Endothelial cell of umbilical vein (primary cell): ENCODE data around the gene TMTC4. TPM values are rescaled to one million over a fixed set of nuclear protein-coding genes. Genes with fewer than 3 reads are reported as not detected.

ENCODE experiments used
- BruUV-seq: library from RNA; stranded (reverse); fragments of 400-500 nt; replicated peaks from 2 replicates; lab custom pipeline; 2021; lab: Mats Ljungman, UMichigan
- CTCF ChIA-PET: fragments of 300-600, 350-600 bp; sonication (Branson Sonifier 250); formaldehyde crosslinking; loops from one replicate; lab custom pipeline; 2021; ENCODE audit warnings: antibody characterized with exemption, inconsistent platforms; lab: Charles Lee
- POLR2A ChIA-PET: fragments of 300-600, 350-600 bp; sonication (Branson Sonifier 250); formaldehyde crosslinking; loops from one replicate; lab custom pipeline; 2021; ENCODE audit warnings: antibody characterized with exemption, inconsistent platforms; lab: Charles Lee
- DNase-seq: peaks from one replicate; pipeline ENCODE4 v3.0.0-alpha.2; 2011; ENCODE audit warnings: low read depth, low spot score
- FAIRE-seq: peaks from 2 replicates; lab custom pipeline; 2011; peaks lifted over from hg19 to GRCh38; lab: Jason Lieb, UNC
- H2AFZ ChIP-seq: 2 replicates; pipeline ENCODE4 v1.6.0; 2012; ENCODE audit warnings: low read depth, low read length, control low read depth, inconsistent platforms
- H3K27ac ChIP-seq: 2 replicates; pipeline ENCODE4 v1.5.1; 2011; ENCODE audit warnings: low read depth, mild to moderate bottlenecking, control low read depth, low read length, moderate library complexity; ENCODE audit not compliant: insufficient read depth
- H3K27me3 ChIP-seq, 2 experiments: 2 replicates each; pipeline versions ENCODE4 v1.6.0 to v1.6.1; 2011; ENCODE audit warnings: low read length in 2 of 2, mixed read lengths in 1 of 2; ENCODE audit not compliant: control insufficient read depth in 2 of 2, insufficient read depth in 2 of 2
- H3K36me3 ChIP-seq, 2 experiments: 2 replicates in 1 of 2; 3 replicates in 1 of 2; pipeline ENCODE4 v1.5.1; 2011; ENCODE audit warnings: low read length in 2 of 2, mild to moderate bottlenecking in 1 of 2, moderate library complexity in 1 of 2; ENCODE audit not compliant: control insufficient read depth in 2 of 2, insufficient read depth in 2 of 2; ENCODE audit errors: extremely low read depth in 1 of 2
- H3K4me1 ChIP-seq: 3 replicates; pipeline ENCODE4 v1.5.1; 2011; ENCODE audit warnings: mild to moderate bottlenecking, low read length; ENCODE audit not compliant: control insufficient read depth, insufficient read depth; ENCODE audit errors: extremely low read depth
- H3K4me2 ChIP-seq: 2 replicates; pipeline ENCODE4 v1.6.1; 2011; ENCODE audit warnings: low read length, control low read depth, mixed read lengths; ENCODE audit not compliant: insufficient read depth
- H3K4me3 ChIP-seq, 3 experiments: fragments of 200-600 bp in 1 of 3; sonication (generic), shearing (Covaris generic) in 1 of 3; replicated peaks in 1 of 3; 2 replicates each; pipeline ENCODE4 v1.5.1; 2011 to 2016; ENCODE audit warnings: control low read depth in 3 of 3, low read length in 3 of 3, mild to moderate bottlenecking in 2 of 3, inconsistent platforms in 1 of 3, low read depth in 1 of 3, moderate library complexity in 1 of 3; ENCODE audit not compliant: insufficient read depth in 1 of 3
- H3K79me2 ChIP-seq: 2 replicates; pipeline ENCODE4 v1.6.0; 2012; ENCODE audit warnings: low read length, inconsistent platforms; ENCODE audit not compliant: control insufficient read depth, insufficient read depth
- H3K9ac ChIP-seq: replicated peaks from 2 replicates; pipeline ENCODE3; 2011; ENCODE audit warnings: low read length, control low read depth; ENCODE audit not compliant: insufficient read depth; ENCODE audit errors: extremely low read depth
- H3K9me1 ChIP-seq: replicated peaks from 3 replicates; pipeline ENCODE4 v1.6.0; 2011; ENCODE audit warnings: mild to moderate bottlenecking, low read length; ENCODE audit not compliant: control insufficient read depth, insufficient read depth; ENCODE audit errors: extremely low read depth
- H3K9me3 ChIP-seq: replicated peaks from 2 replicates; pipeline ENCODE4 v1.5.1; 2012; ENCODE audit warnings: low read length, inconsistent platforms; ENCODE audit not compliant: control insufficient read depth, insufficient read depth
- H4K20me1 ChIP-seq: replicated peaks from 2 replicates; pipeline ENCODE3; 2011; ENCODE audit warnings: mild to moderate bottlenecking, low read length; ENCODE audit not compliant: control insufficient read depth, insufficient read depth; ENCODE audit errors: extremely low read depth
- CTCF ChIP-seq, 2 donors: IDR thresholded peaks; 1 replicate in 1 of 2; 2 replicates in 1 of 2; pipeline ENCODE4 v1.5.1; 2011; ENCODE audit warnings: low read length in 2 of 2, mild to moderate bottlenecking in 2 of 2, moderate library complexity in 2 of 2, control low read depth in 1 of 2, inconsistent platforms in 1 of 2, low read depth in 1 of 2; ENCODE audit not compliant: insufficient read depth in 1 of 2; ENCODE audit errors: extremely low read depth in 1 of 2
- EZH2 ChIP-seq: IDR thresholded peaks from 2 replicates; pipeline ENCODE4 v1.6.1; 2012; ENCODE audit warnings: borderline replicate concordance, low read depth, mild to moderate bottlenecking, moderate library complexity, low read length, inconsistent platforms; ENCODE audit not compliant: severe bottlenecking
- FOS ChIP-seq: IDR thresholded peaks from 2 replicates; pipeline ENCODE4 v1.6.1; 2011; ENCODE audit warnings: mild to moderate bottlenecking, low read length, moderate library complexity, borderline replicate concordance; ENCODE audit not compliant: insufficient read depth
- GATA2 ChIP-seq: IDR thresholded peaks from 2 replicates; pipeline ENCODE4 v1.7.0; 2011; ENCODE audit warnings: low read depth, mild to moderate bottlenecking, moderate library complexity, mixed read lengths, low read length; ENCODE audit not compliant: insufficient read length, insufficient read depth
- JUN ChIP-seq: IDR thresholded peaks from 2 replicates; pipeline ENCODE4 v1.6.1; 2011; ENCODE audit warnings: borderline replicate concordance, low read depth; ENCODE audit not compliant: insufficient read length, insufficient read depth
- MAX ChIP-seq: IDR thresholded peaks from 2 replicates; pipeline ENCODE4 v1.6.1; 2011; ENCODE audit not compliant: insufficient read depth, insufficient read length
- MYC ChIP-seq: IDR thresholded peaks from one replicate; pipeline ENCODE4 v1.6.1; 2011; ENCODE audit warnings: mild to moderate bottlenecking, low read depth, low read length
- POLR2A ChIP-seq: IDR thresholded peaks from 2 replicates; pipeline ENCODE4 v1.6.1; 2012; ENCODE audit warnings: low read depth, mild to moderate bottlenecking, control low read depth, low read length
- POLR2AphosphoS5 ChIP-seq: IDR thresholded peaks from 2 replicates; pipeline ENCODE4 v1.6.1; 2012; ENCODE audit warnings: low read depth, mild to moderate bottlenecking, control low read depth, low read length, moderate library complexity; ENCODE audit not compliant: insufficient read depth
- dilution Hi-C: fragments of 300-500 bp; cut with MboI; formaldehyde crosslinking; loops from one replicate; pipeline ENCODE4 v1.15.0; 2019; ENCODE audit warnings: low sequenced_read_pairs; ENCODE audit not compliant: extremely low pct_ligation_motif_present
- intact Hi-C: fragments of 100-400 bp; cut with micrococcal nuclease; formaldehyde crosslinking; loops from one replicate; pipeline ENCODE4 v1.10.0; 2022
- polyA plus RNA-seq, 4 experiments: library from polyadenylated mRNA; depleted of rRNA in 3 of 4; stranded (reverse) in 3 of 4; unstranded in 1 of 4; fragments of >200 nt; gene quantifications; 2 replicates each; pipeline versions ENCODE4 v1.2.1 to v1.2.3, GENCODE V29; 2011 to 2012; ENCODE audit warnings: missing spikeins in 1 of 4
- total RNA-seq: library from RNA; stranded (reverse); gene quantifications from 2 replicates; pipeline ENCODE4 v1.2.3, GENCODE V29; 2021

TMTC4 gene
- total and polyA plus RNA-seq, 2 donors (not counting 3 experiments of a cell fraction or from before 2014, with no cell fraction given): 24.6 to 31.9 TPM

GRCh38 chr13:100559886-100560285 is 114.7 kb downstream of the TMTC4 start:
- no peaks in the 10 kb centered on the region for H3K9me1 ChIP-seq
- no peaks in the 10 kb centered on the region for H3K36me3 ChIP-seq
- H3K79me2 ChIP-seq: no peaks in the 10 kb centered on the region
- dilution Hi-C loops (no loop called here), intact Hi-C loops (no loop called here)
- H3K4me3 ChIP-seq: no peak overlapping the region
- BruUV-seq: no TSS peak
- H3K9ac ChIP-seq: no peak overlapping the region
- no peak for DNase-seq
- TF ChIP-seq MYC (no peak), EZH2 (no peak), JUN (no peak), CTCF (IDR thresholded peaks at IDR 0.05; ENCODE audit: extremely low read depth in 1 of 2, insufficient read depth in 1 of 2, low read depth in 1 of 2, low read length in 2 of 2) (no peak), GATA2 (no peak), MAX (no peak), POLR2AphosphoS5 (no peak), POLR2A (no peak), FOS (no peak)
- no peaks in the 10 kb centered on the region for H3K4me1 ChIP-seq
- H3K9me3 ChIP-seq: no peaks in the 10 kb centered on the region
- no peak for FAIRE-seq
- ChIA-PET POLR2A (no interaction called here), CTCF (interaction anchor here (4.1 kb wide), 1 partner anchor 14 kb away, joined by 25 read pairs; no protein-coding TSS in a partner anchor)
- H3K27me3 ChIP-seq: no peaks in the 10 kb centered on the region
- no peak overlapping the region for H3K27ac ChIP-seq
- no peak overlapping the region for H3K4me2 ChIP-seq
- H4K20me1 ChIP-seq: no peaks in the 10 kb centered on the region
- no peak overlapping the region for H2AFZ ChIP-seq

Other genes with a start within 250 kb of the TMTC4 start
- 5.4 and 6.5 TPM in 2 replicates for gene GGACT, start 86.0 kb downstream of the TMTC4 start, total RNA-seq
- 2.5 and 2.9 TPM in 2 replicates for gene GGACT, start 86.0 kb downstream of the TMTC4 start, polyA plus RNA-seq